Muscle layer of colon (tissue), 2 donors: ENCODE results near the gene ATP5PO.
"Not testable (repeated sequence)": the region's sequence is repeated elsewhere in the genome, so short reads cannot be mapped to it uniquely, and the experiment has no call there.

ENCODE experiments used
- H3K27ac ChIP-seq: one replicate; pipeline ENCODE4 v1.7.0; 2013; ENCODE audit warnings: low read depth, mild to moderate bottlenecking, low read length, moderate library complexity
- H3K27me3 ChIP-seq, 2 donors: one replicate each; pipeline ENCODE4 v1.7.0; 2013; ENCODE audit warnings: low read length in 2 of 2, mild to moderate bottlenecking in 2 of 2; ENCODE audit not compliant: insufficient read depth in 2 of 2, control insufficient read depth in 1 of 2
- H3K36me3 ChIP-seq: one replicate; pipeline ENCODE4 v1.7.0; 2013; ENCODE audit warnings: mild to moderate bottlenecking, low read length; ENCODE audit not compliant: insufficient read depth
- H3K4me1 ChIP-seq: one replicate; pipeline ENCODE4 v1.7.0; 2013; ENCODE audit warnings: mild to moderate bottlenecking, low read length; ENCODE audit not compliant: insufficient read depth
- H3K4me3 ChIP-seq, 2 donors: one replicate each; pipeline ENCODE4 v1.7.0; 2013; ENCODE audit warnings: low read length in 2 of 2, low read depth in 1 of 2, mild to moderate bottlenecking in 1 of 2, moderate library complexity in 1 of 2
- H3K9ac ChIP-seq: one replicate; pipeline ENCODE4 v1.7.0; 2013; ENCODE audit warnings: low read length
- H3K9me3 ChIP-seq: one replicate; pipeline ENCODE4 v1.7.0; 2013; ENCODE audit warnings: mild to moderate bottlenecking, low read length
- donor health status: abdominal sarcoma.
- donor health status: Adenocarcinoma of cecum.

ATP5PO gene

DNA sequence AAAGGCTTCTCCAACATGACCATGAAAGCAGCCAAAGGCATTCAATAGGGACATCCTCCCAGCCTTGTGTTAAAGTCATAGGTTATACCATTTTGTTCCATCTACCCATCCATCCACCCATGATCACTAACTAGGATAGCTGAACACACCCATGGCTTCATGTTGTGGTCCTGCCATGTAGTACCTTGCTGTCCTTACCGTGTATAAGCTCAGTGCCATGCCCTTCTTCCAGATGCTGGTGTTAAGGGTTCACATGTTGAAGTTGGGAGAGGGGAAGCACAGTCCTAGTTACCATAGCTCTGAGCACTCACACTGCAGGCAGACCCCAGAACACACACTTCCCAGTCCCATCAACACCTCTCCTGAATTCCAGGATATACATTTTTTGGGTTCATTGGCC lies 51.5 kb downstream of the ATP5PO start:
- no peak overlapping the region for H3K4me3 ChIP-seq
- peaks cover 4% of the 10 kb centered on the region for H3K4me1 ChIP-seq
- no peaks in the 10 kb centered on the region for H3K36me3 ChIP-seq
- no peak overlapping the region for H3K9ac ChIP-seq
- no peaks in the 10 kb centered on the region for H3K9me3 ChIP-seq
- H3K27ac ChIP-seq: no peak overlapping the region
- no peaks in the 10 kb centered on the region for H3K27me3 ChIP-seq

DNA sequence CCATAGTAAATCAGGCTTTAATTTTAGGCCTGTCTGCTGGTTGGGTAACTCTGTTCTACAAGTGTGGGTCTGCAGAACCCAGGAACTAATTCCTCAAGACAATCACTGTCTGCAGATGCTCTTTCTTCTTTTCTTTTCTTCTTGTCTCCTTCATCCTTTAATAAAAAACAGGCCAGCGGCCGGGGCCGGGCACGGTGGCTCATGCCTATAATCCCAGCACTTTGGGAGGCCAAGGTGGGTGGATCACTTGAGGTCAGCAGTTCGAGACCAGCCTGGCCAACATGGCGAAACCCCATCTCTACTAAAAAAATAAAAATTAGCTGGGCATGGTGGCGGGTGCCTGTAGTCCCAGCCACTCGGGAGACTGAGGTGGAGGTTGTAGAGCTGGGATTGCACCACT lies 52.4 kb downstream of the ATP5PO start:
- H3K27ac ChIP-seq, H3K4me1 ChIP-seq, H3K36me3 ChIP-seq, H3K27me3 ChIP-seq, H3K9ac ChIP-seq, H3K9me3 ChIP-seq, H3K4me3 ChIP-seq: not testable (repeated sequence)

DNA sequence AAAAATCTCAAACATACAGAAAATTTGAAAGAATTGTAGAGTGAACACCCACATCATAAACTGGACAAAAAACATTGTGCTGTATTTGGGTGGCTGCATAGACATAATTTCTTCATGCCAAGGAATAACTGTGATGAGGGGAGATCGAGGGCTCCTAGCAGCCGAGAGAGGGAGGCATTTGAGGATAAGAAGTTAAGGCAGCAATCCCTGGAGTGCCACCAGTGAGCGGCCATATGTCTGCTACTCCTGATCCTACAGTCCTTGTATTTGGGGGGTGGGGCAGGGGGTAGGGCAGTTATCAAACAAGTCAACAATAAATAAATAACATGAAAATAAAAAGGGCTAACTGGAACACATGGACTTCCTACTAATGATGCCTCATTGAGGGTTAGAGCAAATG lies 54.5 kb downstream of the ATP5PO start:
- Histone ChIP-seq H3K27ac (no peak overlapping the region), H3K4me1 (peaks cover 6% of the 10 kb centered on the region), H3K27me3 (no peaks in the 10 kb centered on the region), H3K36me3 (no peaks in the 10 kb centered on the region), H3K9me3 (no peaks in the 10 kb centered on the region), H3K9ac (no peak overlapping the region), H3K4me3 (no peak overlapping the region)

DNA sequence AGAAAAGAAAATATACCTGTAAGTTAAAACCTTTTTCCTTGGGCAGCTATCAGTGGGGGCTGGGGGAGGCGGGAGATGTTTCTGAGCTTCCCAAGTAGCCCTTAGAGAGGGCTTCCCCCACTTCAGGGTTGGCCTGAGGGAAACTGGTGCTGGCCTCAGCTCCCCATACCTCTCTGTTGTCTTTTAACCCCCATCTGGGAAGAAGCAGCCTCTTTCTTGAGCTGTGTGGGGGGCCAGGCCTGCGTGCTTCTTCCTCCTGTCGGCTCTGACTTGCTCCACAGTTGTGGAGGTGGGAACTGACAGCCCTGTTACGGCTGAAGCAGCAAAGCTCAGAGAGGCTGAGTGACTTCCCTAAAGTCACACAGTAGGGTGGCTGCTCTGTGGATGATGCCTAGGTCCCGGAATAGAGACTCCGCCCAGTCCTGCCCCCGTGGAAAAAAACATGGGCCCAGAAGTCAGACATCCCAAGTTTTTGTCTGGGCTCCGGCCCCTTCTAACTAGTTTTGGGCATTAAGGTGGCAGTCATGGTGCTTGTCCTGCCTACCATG lies 55.2 kb downstream of the ATP5PO start:
- Histone ChIP-seq H3K9me3 (no peaks in the 10 kb centered on the region), H3K4me3 (no peak overlapping the region), H3K27ac (no peak overlapping the region), H3K27me3 (no peaks in the 10 kb centered on the region), H3K9ac (no peak overlapping the region), H3K36me3 (no peaks in the 10 kb centered on the region), H3K4me1 (peaks cover 6% of the 10 kb centered on the region)

DNA sequence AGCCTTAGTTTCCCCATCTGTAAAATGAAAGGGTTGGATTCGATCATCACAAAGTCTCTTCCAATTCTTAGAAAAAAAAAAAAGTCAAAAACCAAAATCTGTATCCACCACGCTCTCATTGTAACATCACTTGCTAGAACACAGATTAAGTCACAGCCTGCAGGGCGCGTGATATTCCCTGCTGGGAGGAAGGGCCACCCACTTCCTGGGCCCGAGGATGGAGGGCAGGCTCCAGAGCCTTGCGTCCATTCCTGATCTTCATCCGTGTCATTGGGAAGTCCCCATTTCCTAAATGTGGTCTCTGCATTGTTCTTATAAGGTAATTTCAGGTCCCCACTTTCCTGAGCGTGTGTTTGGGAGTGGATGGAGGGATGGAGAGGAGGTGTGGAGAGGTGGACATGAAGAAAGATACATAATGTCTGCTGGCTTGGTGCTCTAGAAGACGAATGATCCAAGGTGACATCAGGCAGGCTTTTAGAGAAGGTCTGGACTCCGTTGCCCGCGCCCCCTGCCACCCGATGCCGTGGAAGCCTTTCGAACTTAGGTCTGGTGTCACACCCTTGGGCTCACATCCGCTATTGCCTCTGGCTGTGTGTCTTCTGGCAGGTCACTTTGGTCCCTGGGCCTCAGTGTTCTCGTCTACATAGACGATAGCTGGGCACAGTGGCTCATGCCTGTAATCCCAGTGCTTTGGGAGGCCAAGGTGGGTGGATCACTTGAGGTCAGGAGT lies 56.1 kb downstream of the ATP5PO start:
- Histone ChIP-seq H3K27ac (no peak overlapping the region), H3K4me1 (peaks cover 6% of the 10 kb centered on the region), H3K9me3 (no peaks in the 10 kb centered on the region), H3K36me3 (no peaks in the 10 kb centered on the region), H3K27me3 (no peaks in the 10 kb centered on the region), H3K9ac (no peak overlapping the region), H3K4me3 (no peak overlapping the region)

DNA sequence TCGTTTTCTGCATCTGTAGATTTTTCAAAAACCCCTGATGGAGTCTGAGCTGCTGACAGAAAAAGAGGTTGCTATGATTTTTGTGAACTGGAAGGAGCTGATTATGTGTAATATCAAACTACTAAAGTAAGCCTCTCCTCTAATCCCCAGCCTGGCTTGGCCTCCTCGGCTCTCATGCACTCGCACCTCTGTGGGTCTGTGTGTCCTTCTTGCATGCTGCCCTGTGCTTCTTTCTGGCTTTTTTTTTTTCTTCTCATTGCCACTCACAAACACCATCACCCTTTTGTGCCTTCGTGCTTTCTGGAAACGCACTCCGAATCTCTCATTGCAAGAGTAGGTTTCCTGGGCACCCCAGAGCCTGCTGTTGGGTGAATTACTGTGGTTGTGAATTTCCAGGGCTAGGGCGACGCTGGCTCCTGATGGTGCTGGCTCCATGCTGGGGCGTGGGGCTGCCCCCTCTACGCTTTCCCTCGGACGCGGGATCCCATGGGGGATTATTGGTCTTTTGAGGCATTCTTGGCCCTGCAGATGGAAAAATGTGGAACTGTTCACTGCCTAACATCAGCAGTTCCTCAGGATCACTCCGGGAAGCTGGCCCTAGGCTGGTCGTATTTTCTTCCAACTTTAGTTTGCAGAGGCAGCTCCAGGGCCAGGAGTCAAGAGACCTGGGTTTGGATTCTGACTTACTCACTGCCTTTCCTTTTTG lies 56.8 kb downstream of the ATP5PO start:
- H3K4me3 ChIP-seq: no peak overlapping the region
- H3K36me3 ChIP-seq: no peaks in the 10 kb centered on the region
- H3K9ac ChIP-seq: no peak overlapping the region
- H3K27ac ChIP-seq: no peak overlapping the region
- H3K9me3 ChIP-seq: no peaks in the 10 kb centered on the region
- H3K27me3 ChIP-seq: no peaks in the 10 kb centered on the region
- H3K4me1 ChIP-seq: peaks cover 6% of the 10 kb centered on the region

DNA sequence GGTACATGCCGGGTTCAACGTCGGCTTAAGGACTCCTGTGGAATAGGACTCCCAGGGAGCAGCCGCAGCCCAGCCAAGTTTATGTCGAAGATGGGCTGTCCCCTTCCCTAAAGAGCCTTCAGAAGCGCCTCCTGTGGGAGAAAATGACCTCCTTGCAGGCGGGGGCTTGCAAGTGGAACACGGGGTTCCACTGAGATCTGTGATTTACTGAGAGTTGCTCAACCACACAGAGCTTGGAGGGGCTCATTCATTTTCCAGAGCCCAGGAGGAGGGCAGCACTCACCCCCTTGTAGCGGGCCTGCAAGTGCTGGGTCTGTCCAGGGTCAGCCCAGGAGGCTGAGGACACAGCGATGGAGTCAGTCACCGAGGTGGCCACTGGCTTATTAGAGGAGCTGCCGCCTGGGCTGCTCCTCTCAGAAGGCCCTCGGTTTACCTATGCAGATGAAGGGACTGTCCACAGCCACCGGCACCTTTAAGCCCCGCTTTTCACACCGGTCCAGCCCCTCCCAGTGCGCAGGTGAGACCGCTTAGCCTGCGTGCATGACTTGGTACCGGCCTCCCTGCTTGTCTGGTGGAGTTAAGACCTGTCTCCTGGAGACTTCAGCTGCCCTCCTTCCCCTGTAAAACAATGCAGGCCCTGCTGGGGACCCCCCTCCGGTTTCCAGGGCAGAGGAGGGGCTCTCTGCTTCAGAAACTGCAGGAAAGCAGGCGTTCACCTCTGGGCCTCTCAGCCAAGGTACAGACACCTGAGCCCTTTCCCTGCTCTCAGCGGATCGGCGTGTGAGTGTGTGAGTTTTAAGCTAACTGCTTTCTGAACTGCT lies 57.5 kb downstream of the ATP5PO start:
- Histone ChIP-seq H3K36me3 (no peaks in the 10 kb centered on the region), H3K27me3 (no peaks in the 10 kb centered on the region), H3K27ac (no peak overlapping the region), H3K9ac (no peak overlapping the region), H3K4me3 (no peak overlapping the region), H3K4me1 (peaks cover 6% of the 10 kb centered on the region), H3K9me3 (no peaks in the 10 kb centered on the region)

DNA sequence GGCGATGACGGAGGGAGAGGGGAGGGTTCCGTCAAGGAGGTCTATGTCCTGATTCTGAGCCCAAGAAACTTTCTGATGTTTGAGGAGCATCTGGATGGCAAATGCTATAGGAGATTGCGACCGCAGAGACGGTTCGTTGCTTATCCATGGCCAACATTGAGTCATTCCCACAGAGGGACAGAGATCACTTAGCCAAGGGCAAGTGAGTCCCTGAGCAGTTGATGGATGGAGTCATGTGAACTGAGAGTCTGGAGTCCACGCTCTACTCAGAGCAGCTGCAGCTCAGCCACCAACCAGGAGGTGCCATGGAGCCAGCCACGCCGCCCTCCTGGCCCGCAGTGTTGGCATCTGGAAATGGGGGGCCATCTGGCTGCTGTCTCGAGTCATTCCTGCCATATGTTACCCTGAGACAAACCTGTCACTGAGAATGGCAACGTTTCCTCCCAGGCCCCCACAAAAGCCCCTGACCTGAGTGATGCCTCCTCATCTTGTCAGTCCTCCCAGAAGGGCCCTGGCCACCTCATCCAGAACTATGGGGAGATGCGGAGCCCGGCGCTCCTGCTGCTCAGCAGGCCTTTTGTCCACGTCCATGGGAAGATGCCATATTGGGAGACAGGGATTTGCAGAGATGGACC lies 58.6 kb downstream of the ATP5PO start:
- no peaks in the 10 kb centered on the region for H3K36me3 ChIP-seq
- H3K9me3 ChIP-seq: no peaks in the 10 kb centered on the region
- H3K4me3 ChIP-seq: no peak overlapping the region
- no peak overlapping the region for H3K9ac ChIP-seq
- peaks cover 6% of the 10 kb centered on the region for H3K4me1 ChIP-seq
- H3K27ac ChIP-seq: no peak overlapping the region
- H3K27me3 ChIP-seq: no peaks in the 10 kb centered on the region

DNA sequence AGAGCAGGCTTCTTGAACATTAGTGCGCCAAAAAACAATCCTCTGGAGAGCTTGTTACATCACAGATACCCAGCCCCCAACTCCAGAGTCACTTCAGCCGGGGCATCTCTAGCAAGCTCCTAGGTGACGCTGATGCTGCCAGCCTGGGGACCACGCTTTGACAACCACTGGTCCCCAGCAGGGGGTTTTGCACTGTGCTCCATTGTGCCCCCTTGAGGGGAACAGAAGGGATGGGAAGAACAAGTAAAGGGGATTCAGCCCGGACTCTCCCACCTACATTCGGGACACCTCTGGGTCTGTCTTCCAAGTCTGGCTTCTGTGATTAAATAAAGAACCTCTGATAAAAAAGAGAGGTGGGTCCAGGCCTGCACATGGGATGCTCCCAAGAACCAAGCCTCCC lies 60.4 kb downstream of the ATP5PO start:
- H3K4me1 ChIP-seq: peaks cover 6% of the 10 kb centered on the region
- no peak overlapping the region for H3K27ac ChIP-seq
- H3K9ac ChIP-seq: no peak overlapping the region
- no peaks in the 10 kb centered on the region for H3K9me3 ChIP-seq
- H3K36me3 ChIP-seq: no peaks in the 10 kb centered on the region
- no peak overlapping the region for H3K4me3 ChIP-seq
- H3K27me3 ChIP-seq: no peaks in the 10 kb centered on the region

DNA sequence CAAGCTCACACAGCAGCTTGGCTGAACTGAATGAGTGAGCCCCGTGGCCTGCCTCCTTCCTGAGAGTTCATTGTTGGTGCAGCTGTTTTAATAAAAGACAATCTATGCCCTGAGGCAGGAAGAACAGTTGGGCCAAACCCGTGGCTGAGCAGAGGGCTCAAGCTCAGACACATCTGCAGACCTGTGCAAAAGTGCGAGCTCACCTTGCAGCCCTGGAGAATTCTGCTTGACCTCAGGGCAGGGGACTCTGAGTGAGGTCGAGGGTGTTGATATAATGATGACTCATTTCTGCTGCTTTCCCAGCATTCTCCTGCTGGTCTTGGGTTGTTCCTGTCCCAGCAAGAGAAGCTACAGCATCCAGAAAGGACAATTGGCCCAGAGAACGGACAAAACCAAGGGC lies 61.0 kb downstream of the ATP5PO start:
- peaks cover 6% of the 10 kb centered on the region for H3K4me1 ChIP-seq
- no peak overlapping the region for H3K4me3 ChIP-seq
- no peak overlapping the region for H3K27ac ChIP-seq
- H3K9ac ChIP-seq: no peak overlapping the region
- no peaks in the 10 kb centered on the region for H3K27me3 ChIP-seq
- H3K36me3 ChIP-seq: no peaks in the 10 kb centered on the region
- no peaks in the 10 kb centered on the region for H3K9me3 ChIP-seq
